GM12865 (cell line): ENCODE data around the gene NDUFS7.

ENCODE experiments used
- DNase-seq: peaks from one replicate; pipeline ENCODE4 v3.0.0; 2010; ENCODE audit warnings: low read depth
- H3K4me3 ChIP-seq: 2 replicates; pipeline ENCODE4 v1.5.1; 2011; ENCODE audit warnings: mild to moderate bottlenecking, low read depth, low read length, control low read depth
- TF ChIP-seq, protein P1 (sequence below): IDR thresholded peaks from 2 replicates; pipeline ENCODE4 v1.5.1; 2011; ENCODE audit warnings: low read length, control low read depth, low read depth, inconsistent platforms; ENCODE audit not compliant: insufficient read depth; ENCODE audit errors: missing control alignments

NDUFS7 gene

DNA sequence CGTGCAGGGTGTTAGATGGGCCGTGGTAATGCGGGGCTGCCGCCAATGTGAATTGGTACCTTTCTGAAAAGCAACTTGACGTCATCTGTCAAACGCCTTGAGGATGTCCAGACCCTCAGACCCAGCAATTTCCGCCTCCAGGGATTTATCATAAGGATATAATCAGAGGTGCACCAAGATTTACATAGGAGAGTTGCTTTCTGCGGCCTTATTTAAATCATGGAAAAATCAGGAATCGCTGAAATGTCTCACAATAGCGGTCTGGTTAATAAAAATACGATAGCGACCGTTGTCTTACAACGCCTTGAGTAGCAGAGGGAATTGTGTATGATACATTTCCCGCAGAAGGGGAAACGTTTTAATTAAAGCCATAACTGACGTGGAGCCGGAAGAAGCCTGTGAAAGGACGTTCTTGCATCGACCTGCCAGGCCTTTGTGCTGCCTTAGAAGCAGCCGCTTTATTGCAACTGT, 32.3 kb upstream of the NDUFS7 start:
- TF ChIP-seq, protein P1, sequence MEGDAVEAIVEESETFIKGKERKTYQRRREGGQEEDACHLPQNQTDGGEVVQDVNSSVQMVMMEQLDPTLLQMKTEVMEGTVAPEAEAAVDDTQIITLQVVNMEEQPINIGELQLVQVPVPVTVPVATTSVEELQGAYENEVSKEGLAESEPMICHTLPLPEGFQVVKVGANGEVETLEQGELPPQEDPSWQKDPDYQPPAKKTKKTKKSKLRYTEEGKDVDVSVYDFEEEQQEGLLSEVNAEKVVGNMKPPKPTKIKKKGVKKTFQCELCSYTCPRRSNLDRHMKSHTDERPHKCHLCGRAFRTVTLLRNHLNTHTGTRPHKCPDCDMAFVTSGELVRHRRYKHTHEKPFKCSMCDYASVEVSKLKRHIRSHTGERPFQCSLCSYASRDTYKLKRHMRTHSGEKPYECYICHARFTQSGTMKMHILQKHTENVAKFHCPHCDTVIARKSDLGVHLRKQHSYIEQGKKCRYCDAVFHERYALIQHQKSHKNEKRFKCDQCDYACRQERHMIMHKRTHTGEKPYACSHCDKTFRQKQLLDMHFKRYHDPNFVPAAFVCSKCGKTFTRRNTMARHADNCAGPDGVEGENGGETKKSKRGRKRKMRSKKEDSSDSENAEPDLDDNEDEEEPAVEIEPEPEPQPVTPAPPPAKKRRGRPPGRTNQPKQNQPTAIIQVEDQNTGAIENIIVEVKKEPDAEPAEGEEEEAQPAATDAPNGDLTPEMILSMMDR, result no peak
- no peak overlapping the region for H3K4me3 ChIP-seq
- DNase-seq, result no peak

GRCh38 chr19:1353144-1353543, 30.6 kb upstream of the NDUFS7 start:
- DNase-seq, result no peak
- H3K4me3 ChIP-seq, result no peak overlapping the region
- TF ChIP-seq, protein P1, result no peak

- peak overlapping the region; percentile 79 for H3K4me3 ChIP-seq
- TF ChIP-seq, protein P1, result no peak
- no peak for DNase-seq
These were observed 28.6 kb upstream of the NDUFS7 start for GRCh38 chr19:1354970-1355567.

DNA sequence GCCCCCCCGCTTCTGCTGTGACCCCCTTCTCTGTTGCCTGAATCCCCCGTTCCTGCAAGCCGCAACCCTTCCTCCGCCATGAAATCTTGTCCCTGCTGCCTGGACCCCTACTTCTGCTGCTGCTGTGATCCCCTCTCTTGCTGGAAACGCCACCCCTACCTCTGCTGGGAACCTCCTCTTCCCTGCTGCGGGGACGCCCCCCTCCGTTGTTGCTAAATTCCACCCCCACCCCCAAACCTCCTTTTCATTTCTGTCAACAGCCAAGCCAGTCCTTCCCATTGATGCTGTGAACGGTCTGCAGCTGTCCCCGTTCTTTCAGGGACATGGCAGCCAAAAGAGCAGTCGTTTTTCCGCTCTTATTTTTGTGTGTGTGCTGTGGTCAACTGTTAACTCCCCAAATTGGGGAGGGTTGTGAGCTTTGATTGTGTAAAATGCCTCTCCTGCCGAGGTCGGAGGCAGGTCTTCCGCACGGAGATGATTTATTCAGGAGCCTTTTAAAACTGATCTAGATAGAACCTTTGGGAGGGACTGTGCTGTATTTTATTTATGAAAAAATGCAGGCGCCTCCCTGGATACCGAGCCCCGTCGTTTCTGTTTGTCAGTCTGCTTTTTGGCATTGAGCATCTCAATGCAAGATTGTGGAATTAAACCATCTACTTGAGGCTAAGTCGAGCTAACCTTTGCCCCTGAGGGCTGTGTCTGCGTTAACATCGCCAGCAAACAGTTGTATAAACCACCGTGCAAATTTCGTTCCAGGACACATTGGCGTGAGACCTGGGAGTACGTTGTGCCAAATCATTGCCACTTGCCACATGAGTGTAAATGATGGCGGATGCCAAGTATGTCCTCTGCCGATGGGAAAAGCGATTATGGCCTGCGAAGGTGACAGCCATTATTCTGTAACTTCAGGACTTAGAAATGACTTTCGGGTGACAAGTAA, 27.9 kb upstream of the NDUFS7 start:
- DNase-seq, result no peak
- TF ChIP-seq, protein P1, result no peak
- peak overlapping the region; percentile 79 for H3K4me3 ChIP-seq

DNA sequence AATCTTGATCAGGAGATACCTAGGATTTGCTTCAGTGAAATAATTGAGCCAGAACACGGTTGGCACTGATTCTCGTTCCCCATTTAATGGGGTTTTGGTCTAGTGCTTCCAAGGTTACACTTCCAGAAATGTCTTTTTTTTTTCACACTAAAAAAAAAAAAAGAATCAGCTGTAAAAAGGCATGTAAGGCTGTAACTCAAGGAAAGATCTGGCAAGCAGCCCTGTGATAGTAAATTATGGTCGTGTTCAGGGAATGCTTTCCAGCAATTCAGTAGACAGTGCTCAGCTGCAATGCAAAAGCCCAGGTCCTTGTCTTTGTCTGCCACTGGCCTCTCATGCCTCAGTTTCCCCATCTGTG, 27.2 kb upstream of the NDUFS7 start:
- DNase-seq, result no peak
- no peak overlapping the region for H3K4me3 ChIP-seq
- TF ChIP-seq, protein P1, result no peak

GRCh38 chr19:1357531-1358109, 26.1 kb upstream of the NDUFS7 start:
- H3K4me3 ChIP-seq, result no peak overlapping the region
- DNase-seq, result no peak
- TF ChIP-seq, protein P1, result no peak
